H9 (cell line): ENCODE results near the gene APOLD1. TPM values are rescaled to one million over a fixed set of nuclear protein-coding genes. Genes with fewer than 3 reads are reported as not detected.

ENCODE experiments used
- DNase-seq: peaks from one replicate; pipeline ENCODE4 v3.0.0-alpha.2; 2017
- H2AFZ ChIP-seq: one replicate; pipeline ENCODE4 v1.6.1; 2013; ENCODE audit warnings: mild to moderate bottlenecking, low read length, control low read depth, moderate library complexity
- H2AK5ac ChIP-seq: 2 replicates; pipeline ENCODE4 v1.6.1; 2013; ENCODE audit warnings: low read length, control low read depth, mixed read lengths; ENCODE audit not compliant: insufficient read length
- H2BK120ac ChIP-seq: one replicate; pipeline ENCODE4 v1.6.1; 2013; ENCODE audit warnings: low read depth, mild to moderate bottlenecking, low read length, control low read depth, inconsistent platforms; ENCODE audit not compliant: poor library complexity, severe bottlenecking
- H2BK12ac ChIP-seq: 2 replicates; pipeline ENCODE4 v1.6.1; 2013; ENCODE audit warnings: low read length, control low read depth, mixed read lengths, low read depth; ENCODE audit not compliant: insufficient read length
- H2BK15ac ChIP-seq: 2 replicates; pipeline ENCODE4 v1.6.1; 2013; ENCODE audit warnings: low read depth, low read length, control low read depth
- H2BK20ac ChIP-seq: one replicate; pipeline ENCODE4 v1.6.1; 2013; ENCODE audit warnings: low read depth, mild to moderate bottlenecking, low read length, control low read depth, inconsistent platforms; ENCODE audit not compliant: poor library complexity, severe bottlenecking
- H2BK5ac ChIP-seq: 2 replicates; pipeline ENCODE4 v1.6.1; 2013; ENCODE audit warnings: low read length, control low read depth, mixed read lengths; ENCODE audit not compliant: insufficient read length
- H3K14ac ChIP-seq: 2 replicates; pipeline ENCODE4 v1.6.1; 2013; ENCODE audit warnings: low read length, control low read depth; ENCODE audit not compliant: insufficient read depth
- H3K18ac ChIP-seq: 2 replicates; pipeline ENCODE4 v1.6.1; 2013; ENCODE audit warnings: low read depth, mild to moderate bottlenecking, mixed read lengths, low read length, control low read depth; ENCODE audit not compliant: insufficient read length
- H3K23ac ChIP-seq: 2 replicates; pipeline ENCODE4 v1.6.1; 2013; ENCODE audit warnings: low read length, control low read depth, mixed read lengths, low read depth; ENCODE audit not compliant: insufficient read length
- H3K23me2 ChIP-seq: 2 replicates; pipeline ENCODE4 v1.6.1; 2013; ENCODE audit warnings: low read depth, mild to moderate bottlenecking, mixed read lengths, low read length, control low read depth; ENCODE audit not compliant: insufficient read length, poor library complexity, severe bottlenecking
- H3K27ac ChIP-seq: 2 replicates; pipeline ENCODE4 v1.5.1; 2013; ENCODE audit warnings: low read length, control low read depth, mixed read lengths, low read depth; ENCODE audit not compliant: insufficient read length
- H3K27me3 ChIP-seq: 2 replicates; pipeline ENCODE4 v1.6.1; 2013; ENCODE audit warnings: low read length, control low read depth, inconsistent platforms; ENCODE audit not compliant: insufficient read depth
- H3K4ac ChIP-seq: 2 replicates; pipeline ENCODE4 v1.6.1; 2013; ENCODE audit warnings: low read depth, mild to moderate bottlenecking, control low read depth, inconsistent platforms, low read length, moderate library complexity
- H3K4me1 ChIP-seq: 2 replicates; pipeline ENCODE4 v1.6.1; 2013; ENCODE audit warnings: low read length, control low read depth, inconsistent platforms; ENCODE audit not compliant: insufficient read depth
- H3K4me2 ChIP-seq: 2 replicates; pipeline ENCODE4 v1.6.1; 2013; ENCODE audit warnings: low read length, control low read depth, mixed read lengths; ENCODE audit not compliant: insufficient read length, insufficient read depth
- H3K56ac ChIP-seq: 2 replicates; pipeline ENCODE4 v1.6.1; 2013; ENCODE audit warnings: low read depth, mild to moderate bottlenecking, mixed read lengths, low read length, control low read depth; ENCODE audit not compliant: insufficient read length
- H3K79me1 ChIP-seq: 2 replicates; pipeline ENCODE4 v1.6.1; 2013; ENCODE audit warnings: low read depth, mild to moderate bottlenecking, moderate library complexity, low read length, control low read depth, inconsistent platforms; ENCODE audit not compliant: insufficient read depth, poor library complexity, severe bottlenecking
- H3K79me2 ChIP-seq: 2 replicates; pipeline ENCODE4 v1.6.1; 2013; ENCODE audit warnings: low read length, control low read depth, inconsistent platforms; ENCODE audit not compliant: insufficient read depth
- H3K9ac ChIP-seq: 2 replicates; pipeline ENCODE4 v1.6.1; 2013; ENCODE audit warnings: low read length, control low read depth, mixed read lengths; ENCODE audit not compliant: insufficient read length; ENCODE audit errors: extremely low read depth
- H3K9me3 ChIP-seq: one replicate; pipeline ENCODE4 v1.6.1; 2013; ENCODE audit warnings: low read depth, low read length, inconsistent platforms; ENCODE audit not compliant: control insufficient read depth
- H3T11ph ChIP-seq: one replicate; pipeline ENCODE4 v1.6.1; 2013; ENCODE audit warnings: mild to moderate bottlenecking, low read length, control low read depth, inconsistent platforms
- H4K20me1 ChIP-seq: one replicate; pipeline ENCODE4 v1.6.1; 2013; ENCODE audit not compliant: control insufficient read depth, insufficient read length, insufficient read depth
- H4K5ac ChIP-seq: 2 replicates; pipeline ENCODE4 v1.6.1; 2013; ENCODE audit warnings: low read depth, mild to moderate bottlenecking, mixed read lengths, low read length, control low read depth; ENCODE audit not compliant: insufficient read length
- H4K8ac ChIP-seq: replicated peaks from 2 replicates; pipeline ENCODE4 v1.6.1; 2013; ENCODE audit warnings: low read length, control low read depth, mixed read lengths, low read depth; ENCODE audit not compliant: insufficient read length
- H4K91ac ChIP-seq: 2 replicates; pipeline ENCODE4 v1.6.1; 2013; ENCODE audit warnings: low read depth, mild to moderate bottlenecking, moderate library complexity, mixed read lengths, low read length, control low read depth; ENCODE audit not compliant: insufficient read length
- H3K27ac Mint-ChIP-seq, 3 experiments: 2 replicates in 2 of 3; 3 replicates in 1 of 3; pipeline ENCODE4 v1.8.0; 2020 to 2021; ENCODE audit warnings: mixed read lengths in 3 of 3, mild to moderate bottlenecking in 1 of 3, moderate library complexity in 1 of 3
- H3K27me3 Mint-ChIP-seq: 2 replicates; pipeline ENCODE4 v1.8.0; 2021; ENCODE audit warnings: low read depth, mild to moderate bottlenecking, moderate library complexity, mixed read lengths
- H3K36me3 Mint-ChIP-seq, 3 experiments: 2 replicates in 2 of 3; 3 replicates in 1 of 3; pipeline ENCODE4 v1.8.0; 2020 to 2021; ENCODE audit warnings: low read depth in 3 of 3, mixed read lengths in 3 of 3; ENCODE audit not compliant: insufficient read depth in 1 of 3
- H3K4me1 Mint-ChIP-seq, 2 experiments: 2 replicates each; pipeline ENCODE4 v1.8.0; 2020; ENCODE audit warnings: mixed read lengths in 2 of 2
- H3K4me3 Mint-ChIP-seq, 2 experiments: 2 replicates in 1 of 2; 3 replicates in 1 of 2; pipeline ENCODE4 v1.8.0; 2020 to 2021; ENCODE audit warnings: mild to moderate bottlenecking in 2 of 2, mixed read lengths in 2 of 2, moderate library complexity in 1 of 2
- H3K9me3 Mint-ChIP-seq, 2 experiments: 2 replicates in 1 of 2; 3 replicates in 1 of 2; pipeline ENCODE4 v1.8.0; 2020; ENCODE audit warnings: mild to moderate bottlenecking in 2 of 2, mixed read lengths in 2 of 2, moderate library complexity in 1 of 2
- WGBS: extraction: QIAGEN DNeasy Blood & Tissue Kit; methylation state at CpG from one replicate; pipeline ENCODE4 v1.1.7; 2013; ENCODE audit warnings: missing lambda C conversion rate, low lambda C conversion rate, mixed read lengths; ENCODE audit not compliant: insufficient read length; ENCODE audit errors: extremely low coverage; 5-methylcytosine and 5-hydroxymethylcytosine counted together
- total RNA-seq: library from RNA; stranded (reverse); gene quantifications from 2 replicates; pipeline ENCODE4 v1.2.1, GENCODE V29; 2021
- TF ChIP-seq, protein P1 (sequence below): fragments of 200-600 bp; sonication (generic); conservative IDR thresholded peaks from 3 replicates; pipeline ENCODE4 v1.8.0; 2021; ENCODE audit warnings: antibody characterized with exemption, mild to moderate bottlenecking

The APOLD1 gene
- total RNA-seq, 1 experiment from 2014 or later, result 0.48 TPM

DNA sequence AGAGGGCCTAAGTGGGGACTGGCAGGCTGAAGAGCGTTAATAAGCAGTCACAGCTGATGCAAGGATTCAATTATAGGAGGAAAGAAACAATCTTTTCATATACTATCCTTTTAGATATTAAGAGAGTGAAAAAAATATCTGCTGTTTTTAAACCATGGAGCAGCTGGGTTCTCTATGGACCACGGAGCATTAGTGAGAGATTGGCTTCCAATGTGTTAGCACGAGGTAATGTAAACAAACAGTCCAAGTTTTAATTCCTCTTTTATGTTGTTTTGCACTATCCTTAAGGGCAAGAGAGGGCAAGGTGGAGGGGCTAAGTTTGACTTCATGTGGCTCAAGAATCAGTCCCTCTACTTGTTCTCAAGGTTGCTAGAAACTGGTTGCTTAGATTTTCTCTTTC is 37.4 kb upstream of the APOLD1 start:
- TF ChIP-seq, protein P1, sequence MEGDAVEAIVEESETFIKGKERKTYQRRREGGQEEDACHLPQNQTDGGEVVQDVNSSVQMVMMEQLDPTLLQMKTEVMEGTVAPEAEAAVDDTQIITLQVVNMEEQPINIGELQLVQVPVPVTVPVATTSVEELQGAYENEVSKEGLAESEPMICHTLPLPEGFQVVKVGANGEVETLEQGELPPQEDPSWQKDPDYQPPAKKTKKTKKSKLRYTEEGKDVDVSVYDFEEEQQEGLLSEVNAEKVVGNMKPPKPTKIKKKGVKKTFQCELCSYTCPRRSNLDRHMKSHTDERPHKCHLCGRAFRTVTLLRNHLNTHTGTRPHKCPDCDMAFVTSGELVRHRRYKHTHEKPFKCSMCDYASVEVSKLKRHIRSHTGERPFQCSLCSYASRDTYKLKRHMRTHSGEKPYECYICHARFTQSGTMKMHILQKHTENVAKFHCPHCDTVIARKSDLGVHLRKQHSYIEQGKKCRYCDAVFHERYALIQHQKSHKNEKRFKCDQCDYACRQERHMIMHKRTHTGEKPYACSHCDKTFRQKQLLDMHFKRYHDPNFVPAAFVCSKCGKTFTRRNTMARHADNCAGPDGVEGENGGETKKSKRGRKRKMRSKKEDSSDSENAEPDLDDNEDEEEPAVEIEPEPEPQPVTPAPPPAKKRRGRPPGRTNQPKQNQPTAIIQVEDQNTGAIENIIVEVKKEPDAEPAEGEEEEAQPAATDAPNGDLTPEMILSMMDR, result no peak
- Histone ChIP-seq H3K4me1 (no peaks in the 10 kb centered on the region; the same call in 1 of the 2 replicates), H3K4me2 (no peak overlapping the region), H2BK120ac (no peak overlapping the region), H3K18ac (no peak overlapping the region), H3K27ac (no peak overlapping the region), H2AK5ac (no peak overlapping the region), H3K23me2 (no peaks in the 10 kb centered on the region), H4K91ac (no peak overlapping the region), H3K9me3 (no peaks in the 10 kb centered on the region), H4K20me1 (no peaks in the 10 kb centered on the region), H2BK12ac (no peak overlapping the region), H2AFZ (no peak overlapping the region), H3K56ac (no peak overlapping the region), H2BK5ac (no peak overlapping the region), H3K79me2 (no peaks in the 10 kb centered on the region), H2BK15ac (no peak overlapping the region), H3K79me1 (no peaks in the 10 kb centered on the region), H4K8ac (no peak overlapping the region), H3K23ac (no peak overlapping the region), H3K9ac (no peak overlapping the region), H3T11ph (no peak overlapping the region), H3K4ac (no peak overlapping the region), H4K5ac (no peak overlapping the region), H2BK20ac (no peak overlapping the region), H3K14ac (no peak overlapping the region), H3K27me3 (no peaks in the 10 kb centered on the region)
- Mint-ChIP-seq H3K27me3 (peaks cover 2% of the 10 kb centered on the region; the same call in 1 of the 2 replicates), H3K4me1 (peaks cover 10 to 14% of the 10 kb centered on the region in 2 experiments), H3K36me3 (no peaks in the 10 kb centered on the region), H3K9me3 (no peaks in the 10 kb centered on the region), H3K27ac (no peak overlapping the region), H3K4me3 (no peak overlapping the region)
- no CpG with 5 or more reads among the region's 3 CpGs for WGBS
- DNase-seq, result no peak
